Sigmoid colon (tissue), 7 donors: ENCODE results near the gene CAPN1. TPM values are rescaled to one million over a fixed set of nuclear protein-coding genes. Genes with fewer than 3 reads are reported as not detected.
"Not testable (repeated sequence)": the region's sequence is repeated elsewhere in the genome, so short reads cannot be mapped to it uniquely, and the experiment has no call there.

ENCODE experiments used
- DNase-seq: peaks from one replicate; pipeline ENCODE4 v3.0.0-alpha.2; 2019
- H3K27ac ChIP-seq, 4 donors: fragments of 200-600 bp; sonication (generic); one replicate each; pipeline ENCODE4 v1.5.1; 2016 to 2019; ENCODE audit warnings: mild to moderate bottlenecking in 1 of 4
- H3K27me3 ChIP-seq, 3 donors: fragments of 200-600 bp; sonication (generic); one replicate each; pipeline ENCODE4 v1.5.1; 2019; ENCODE audit warnings: mild to moderate bottlenecking in 1 of 3
- H3K36me3 ChIP-seq, 4 donors: fragments of 200-600 bp; sonication (generic); one replicate each; pipeline ENCODE4 v1.5.1; 2016 to 2019
- H3K4me1 ChIP-seq, 4 donors: fragments of 200-600 bp; sonication (generic); one replicate each; pipeline ENCODE4 v1.5.1; 2017 to 2019
- H3K4me3 ChIP-seq, 4 donors: fragments of 200-600 bp; sonication (generic); one replicate each; pipeline ENCODE4 v1.5.1; 2017 to 2019; ENCODE audit warnings: mild to moderate bottlenecking in 2 of 4, moderate library complexity in 1 of 4
- H3K9me3 ChIP-seq, 4 donors: fragments of 200-600 bp in 3 of 4; sonication (generic) in 3 of 4; one replicate each; pipeline versions ENCODE4 v1.5.1 to v1.6.1; 2013 to 2019
- EP300 ChIP-seq, 4 donors: sonication (generic); formaldehyde crosslinking; IDR thresholded peaks; one replicate each; pipeline ENCODE4 v1.6.1; 2017; ENCODE audit warnings: antibody characterized with exemption in 4 of 4
- POLR2A ChIP-seq, 2 donors: fragments of 450-650 bp; IDR thresholded peaks; one replicate each; pipeline ENCODE4 v1.6.1; 2016; ENCODE audit warnings: antibody characterized with exemption in 2 of 2, mild to moderate bottlenecking in 2 of 2, moderate library complexity in 2 of 2
- POLR2AphosphoS5 ChIP-seq, 4 donors: sonication (generic); formaldehyde crosslinking; IDR thresholded peaks; one replicate each; pipeline ENCODE4 v1.6.1; 2017; ENCODE audit warnings: antibody characterized with exemption in 4 of 4
- WGBS, 2 donors: extraction: QIAGEN DNeasy Blood & Tissue Kit; methylation state at CpG; one replicate each; pipeline ENCODE4 v1.1.7; 2013; 5-methylcytosine and 5-hydroxymethylcytosine counted together
- intact Hi-C: fragments of 100-400 bp; cut with DNase I; formaldehyde crosslinking; loops from one replicate; pipeline ENCODE4 v1.15.1; 2023
- polyA plus RNA-seq, 3 donors: library from polyadenylated mRNA; stranded (reverse); fragments of 200-250 nt; gene quantifications; one replicate each; pipeline ENCODE4 v1.2.3, GENCODE V29; 2013
- total RNA-seq, 4 donors: library from RNA; depleted of rRNA; stranded (reverse); fragments of >200 nt; gene quantifications; one replicate each; pipeline ENCODE4 v1.1.0, GENCODE V29; 2016
- TF ChIP-seq, protein P1 (sequence below), 4 experiments: fragments of 450-650 bp in 3 of 4; fragments of 200-600 bp in 1 of 4; IDR thresholded peaks; one replicate each; pipeline ENCODE4 v1.5.1; 2016 to 2019; ENCODE audit warnings: antibody characterized with exemption in 4 of 4, mild to moderate bottlenecking in 3 of 4, moderate library complexity in 2 of 4
- donor health status: healthy with polysubstance abuse.
- donor health status: Bipolar disorder and iron deficiency.
- donor health status: healthy.

CAPN1 gene
- total and polyA plus RNA-seq, 7 donors = 84.5 to 245 (median 156) TPM

DNA sequence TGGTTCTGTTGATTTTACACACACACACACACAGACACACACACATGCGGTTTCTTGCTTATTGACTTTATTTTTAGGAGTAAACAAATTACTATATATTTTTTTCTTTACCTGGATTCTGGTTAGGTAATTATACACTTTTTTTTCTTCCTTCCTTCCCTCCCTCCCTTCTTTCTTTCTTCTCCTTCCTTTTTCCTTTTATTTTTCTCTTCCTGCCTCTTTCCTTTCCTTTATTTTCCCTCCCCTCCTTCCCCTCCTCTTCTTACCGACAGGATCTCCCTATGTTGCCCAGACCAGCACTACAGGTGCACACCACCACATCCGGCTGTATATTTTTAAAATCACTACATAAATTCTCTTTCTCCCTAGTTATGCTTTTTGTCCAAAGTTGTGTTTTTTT, 14.8 kb upstream of the CAPN1 start:
- Histone ChIP-seq H3K9me3 (no peaks in the 10 kb centered on the region), H3K4me3 (no peak overlapping the region), H3K27me3 (no peaks in the 10 kb centered on the region), H3K36me3 (no peaks in the 10 kb centered on the region), H3K4me1 (no peaks in the 10 kb centered on the region), H3K27ac (no peak overlapping the region)
- 44 to 83% methylated on average over 3 of the region's 3 CpGs for WGBS, 2 donors
- DNase-seq = no peak
- intact Hi-C loops = no loop called here
- no peak for TF ChIP-seq EP300 (IDR thresholded peaks at IDR 0.05)
- TF ChIP-seq, protein P1, sequence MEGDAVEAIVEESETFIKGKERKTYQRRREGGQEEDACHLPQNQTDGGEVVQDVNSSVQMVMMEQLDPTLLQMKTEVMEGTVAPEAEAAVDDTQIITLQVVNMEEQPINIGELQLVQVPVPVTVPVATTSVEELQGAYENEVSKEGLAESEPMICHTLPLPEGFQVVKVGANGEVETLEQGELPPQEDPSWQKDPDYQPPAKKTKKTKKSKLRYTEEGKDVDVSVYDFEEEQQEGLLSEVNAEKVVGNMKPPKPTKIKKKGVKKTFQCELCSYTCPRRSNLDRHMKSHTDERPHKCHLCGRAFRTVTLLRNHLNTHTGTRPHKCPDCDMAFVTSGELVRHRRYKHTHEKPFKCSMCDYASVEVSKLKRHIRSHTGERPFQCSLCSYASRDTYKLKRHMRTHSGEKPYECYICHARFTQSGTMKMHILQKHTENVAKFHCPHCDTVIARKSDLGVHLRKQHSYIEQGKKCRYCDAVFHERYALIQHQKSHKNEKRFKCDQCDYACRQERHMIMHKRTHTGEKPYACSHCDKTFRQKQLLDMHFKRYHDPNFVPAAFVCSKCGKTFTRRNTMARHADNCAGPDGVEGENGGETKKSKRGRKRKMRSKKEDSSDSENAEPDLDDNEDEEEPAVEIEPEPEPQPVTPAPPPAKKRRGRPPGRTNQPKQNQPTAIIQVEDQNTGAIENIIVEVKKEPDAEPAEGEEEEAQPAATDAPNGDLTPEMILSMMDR (IDR thresholded peaks at IDR 0.05) = no peak
- TF ChIP-seq POLR2A (IDR thresholded peaks at IDR 0.05) = no peak
- no peak for TF ChIP-seq POLR2AphosphoS5 (IDR thresholded peaks at IDR 0.05)

DNA sequence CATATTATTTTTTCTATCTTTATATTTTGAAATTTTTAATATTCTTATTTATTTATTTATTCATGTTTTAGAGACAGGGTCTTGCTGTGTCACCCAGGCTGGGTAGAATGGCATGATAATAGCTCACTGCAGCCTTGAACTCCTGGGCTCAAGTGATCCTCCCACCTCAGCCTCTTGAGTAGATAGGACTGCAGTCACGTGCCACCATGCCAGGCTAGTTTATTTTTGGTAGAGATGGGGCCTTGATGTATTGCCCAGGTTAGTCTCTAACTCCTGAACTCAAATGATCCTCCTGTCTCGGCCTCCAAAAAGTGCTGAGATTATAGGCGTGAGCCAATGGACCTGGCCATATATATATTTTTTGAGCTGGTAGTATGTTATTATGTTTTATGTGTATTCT, 14.1 kb upstream of the CAPN1 start:
- H3K4me1 ChIP-seq = no peaks in the 10 kb centered on the region
- H3K4me3 ChIP-seq = no peak overlapping the region
- H3K36me3 ChIP-seq = no peaks in the 10 kb centered on the region
- no peak overlapping the region for H3K27ac ChIP-seq
- 87 to 95% methylated on average over 3 of the region's 3 CpGs for WGBS, 2 donors
- no peaks in the 10 kb centered on the region for H3K27me3 ChIP-seq
- TF ChIP-seq EP300 (IDR thresholded peaks at IDR 0.05) (no peak), POLR2A (IDR thresholded peaks at IDR 0.05) (no peak), POLR2AphosphoS5 (IDR thresholded peaks at IDR 0.05) (no peak)
- TF ChIP-seq, protein P1 (IDR thresholded peaks at IDR 0.05) = no peak
- DNase-seq = no peak
- intact Hi-C loops = no loop called here
- no peaks in the 10 kb centered on the region for H3K9me3 ChIP-seq

DNA sequence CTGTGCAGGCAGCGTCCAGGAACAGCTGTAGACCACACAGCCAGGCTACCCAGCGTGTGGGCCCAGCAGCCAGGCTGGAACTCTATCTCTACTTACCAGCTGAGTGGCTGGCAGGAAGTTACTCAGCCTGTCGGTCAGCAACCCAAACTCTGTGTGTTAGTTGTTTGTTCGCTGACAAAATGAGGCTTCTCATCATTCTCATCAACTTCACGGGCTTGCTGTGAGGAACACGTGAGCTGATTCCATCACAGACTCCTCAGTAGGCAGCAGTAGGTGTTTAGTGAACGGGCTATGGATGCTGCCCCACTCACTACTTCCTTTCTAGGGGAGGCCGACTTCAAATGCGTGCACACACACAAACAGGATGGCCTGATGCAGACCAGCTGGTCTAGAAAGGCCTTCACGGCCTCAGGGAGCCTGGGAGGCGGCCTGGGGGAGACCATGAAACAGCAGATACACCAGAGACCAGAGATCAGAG, 12.5 kb upstream of the CAPN1 start:
- H3K27me3 ChIP-seq = no peaks in the 10 kb centered on the region
- 61 to 80% methylated on average over 11 of the region's 11 CpGs for WGBS, 2 donors
- no peaks in the 10 kb centered on the region for H3K9me3 ChIP-seq
- DNase-seq = no peak
- TF ChIP-seq POLR2A (IDR thresholded peaks at IDR 0.05) = no peak
- intact Hi-C loops = no loop called here
- no peak overlapping the region for H3K27ac ChIP-seq
- H3K4me1 ChIP-seq = no peaks in the 10 kb centered on the region
- H3K36me3 ChIP-seq = no peaks in the 10 kb centered on the region
- no peak overlapping the region for H3K4me3 ChIP-seq

DNA sequence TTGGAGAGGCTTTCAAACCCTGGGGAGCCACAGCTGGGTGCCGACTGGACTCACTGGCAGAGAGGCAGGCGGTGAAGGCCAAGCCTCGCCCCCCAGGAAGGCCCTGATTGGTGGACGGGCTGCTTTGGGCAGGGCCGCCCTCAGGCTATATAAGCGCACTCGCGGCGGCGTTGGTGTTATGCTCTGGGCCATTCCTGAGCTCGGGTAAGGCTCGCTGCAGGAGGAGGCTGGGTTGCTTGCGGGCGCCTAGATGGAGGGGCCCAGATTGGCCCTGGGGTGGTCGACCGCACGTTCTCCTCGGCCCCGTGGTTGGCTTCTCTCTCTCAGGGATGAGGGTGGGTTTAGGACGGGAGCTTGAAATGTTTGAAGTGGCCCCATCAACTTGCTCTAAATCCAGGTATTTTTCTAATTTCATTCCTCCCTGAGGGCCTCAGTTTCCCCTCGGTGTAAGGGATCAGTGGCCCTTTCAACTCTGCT, 11.6 kb upstream of the CAPN1 start, which contains the start of gene SPDYC:
SPDYC (plus strand) TSS at position 176 of the 477 bp plus-strand sequence. CDS start 1,125 bp downstream, outside the sequence.
- Histone ChIP-seq H3K4me3 (no peak within 1 kb of the TSS), H3K36me3 (no peaks in the 10 kb centered on the region), H3K27me3 (no peaks in the 10 kb centered on the region), H3K9me3 (no peaks in the 10 kb centered on the region), H3K4me1 (no peaks in the 10 kb centered on the region), H3K27ac (no peak within 1 kb of the TSS)
- TF ChIP-seq EP300 (IDR thresholded peaks at IDR 0.05) (no peak), POLR2A (IDR thresholded peaks at IDR 0.05) (no peak), POLR2AphosphoS5 (IDR thresholded peaks at IDR 0.05) (no peak)
- TF ChIP-seq, protein P1 (IDR thresholded peaks at IDR 0.05) = no peak
- no peak for DNase-seq
- intact Hi-C loops = no loop called here
- 95% methylated on average over 21 of the region's 21 CpGs for WGBS, 2 donors

DNA sequence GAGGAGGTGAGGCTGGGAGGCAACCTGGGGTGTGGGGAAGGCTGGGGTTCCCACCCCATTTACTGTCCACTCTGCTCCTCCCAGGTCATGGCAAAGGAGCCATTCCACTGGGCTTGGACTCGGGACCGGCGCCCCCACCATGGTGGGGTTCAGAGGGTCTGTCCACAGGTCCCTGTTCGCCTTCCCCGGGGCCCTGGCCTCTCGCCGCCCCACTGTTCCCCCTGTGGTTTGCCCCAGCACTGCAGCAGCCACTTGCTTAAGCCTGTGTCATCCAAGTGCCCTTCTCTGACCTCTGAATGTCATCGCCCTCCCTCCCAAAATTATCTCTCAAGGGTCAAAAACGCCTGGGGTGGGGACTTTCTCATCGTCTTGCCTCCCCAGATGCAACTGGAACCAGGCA, 9.1 kb upstream of the CAPN1 start:
- no peaks in the 10 kb centered on the region for H3K9me3 ChIP-seq
- WGBS, 2 donors = 88 to 91% methylated on average over 10 of the region's 10 CpGs

DNA sequence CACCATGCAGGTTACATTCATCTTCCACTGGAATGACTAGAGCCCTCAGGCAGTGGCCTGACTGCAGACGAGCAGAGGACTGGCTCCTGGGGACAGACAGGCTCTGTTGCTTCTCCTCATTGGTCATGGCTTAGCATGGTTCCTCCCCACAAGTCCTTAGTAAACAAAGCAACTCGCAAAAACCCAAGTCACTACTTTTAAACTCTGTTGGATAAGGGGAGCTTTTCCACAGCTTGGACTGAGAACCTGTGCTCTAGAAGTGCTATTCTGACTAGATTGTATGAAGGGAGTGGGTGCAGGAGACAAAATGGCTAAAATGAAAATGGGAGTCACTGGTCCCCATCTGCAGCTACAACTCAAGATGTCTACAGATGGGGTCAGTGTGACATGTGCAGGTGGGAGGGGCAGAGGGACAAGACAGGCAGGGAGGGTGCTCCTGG, 7.1 kb upstream of the CAPN1 start:
- DNase-seq, H3K4me1 ChIP-seq, H3K9me3 ChIP-seq, H3K36me3 ChIP-seq, H3K27me3 ChIP-seq, H3K4me3 ChIP-seq, intact Hi-C loops, H3K27ac ChIP-seq: not testable (repeated sequence)
- WGBS, 2 donors = 28 to 64% methylated on average over 2 of the region's 2 CpGs

More for the DNA sequence above, 9.1 kb upstream of the CAPN1 start:
- no peaks in the 10 kb centered on the region for H3K27me3 ChIP-seq
- no peaks in the 10 kb centered on the region for H3K4me1 ChIP-seq
- intact Hi-C loops = no loop called here
- no peaks in the 10 kb centered on the region for H3K36me3 ChIP-seq
- H3K4me3 ChIP-seq = no peak overlapping the region
- no peak for TF ChIP-seq POLR2A (IDR thresholded peaks at IDR 0.05)
- TF ChIP-seq, protein P1 (IDR thresholded peaks at IDR 0.05) = no peak
- TF ChIP-seq EP300 (IDR thresholded peaks at IDR 0.05) = no peak
- TF ChIP-seq POLR2AphosphoS5 (IDR thresholded peaks at IDR 0.05) = no peak
- no peak overlapping the region for H3K27ac ChIP-seq
- DNase-seq = no peak
